Transverse colon (tissue), 4 donors: ENCODE measurements around the gene RPS6KA5.

ENCODE experiments used
- EP300 ChIP-seq: sonication (generic); formaldehyde crosslinking; IDR thresholded peaks from one replicate; pipeline ENCODE4 v1.6.1; 2017; ENCODE audit warnings: antibody characterized with exemption, low read depth
- POLR2A ChIP-seq: fragments of 450-650 bp; IDR thresholded peaks from one replicate; pipeline ENCODE4 v1.6.1; 2016; ENCODE audit warnings: antibody characterized with exemption, mild to moderate bottlenecking, moderate library complexity
- POLR2AphosphoS5 ChIP-seq, 3 donors: sonication (generic); formaldehyde crosslinking; IDR thresholded peaks; one replicate each; pipeline ENCODE4 v1.6.1; 2016; ENCODE audit warnings: antibody characterized with exemption in 3 of 3
- TF ChIP-seq, protein P1 (sequence below), 5 experiments: fragments of 200-600 bp in 3 of 5; fragments of 450-650 bp in 2 of 5; sonication (generic) in 3 of 5; IDR thresholded peaks; 1 replicate in 2 of 5; 2 replicates in 3 of 5; pipeline ENCODE4 v1.5.1; 2016 to 2017; ENCODE audit warnings: antibody characterized with exemption in 5 of 5, inconsistent platforms in 3 of 5, mild to moderate bottlenecking in 2 of 5, moderate library complexity in 1 of 5

GRCh38 chr14:91040545-91040944, 19.9 kb downstream of the RPS6KA5 start:
- TF ChIP-seq, protein P1, sequence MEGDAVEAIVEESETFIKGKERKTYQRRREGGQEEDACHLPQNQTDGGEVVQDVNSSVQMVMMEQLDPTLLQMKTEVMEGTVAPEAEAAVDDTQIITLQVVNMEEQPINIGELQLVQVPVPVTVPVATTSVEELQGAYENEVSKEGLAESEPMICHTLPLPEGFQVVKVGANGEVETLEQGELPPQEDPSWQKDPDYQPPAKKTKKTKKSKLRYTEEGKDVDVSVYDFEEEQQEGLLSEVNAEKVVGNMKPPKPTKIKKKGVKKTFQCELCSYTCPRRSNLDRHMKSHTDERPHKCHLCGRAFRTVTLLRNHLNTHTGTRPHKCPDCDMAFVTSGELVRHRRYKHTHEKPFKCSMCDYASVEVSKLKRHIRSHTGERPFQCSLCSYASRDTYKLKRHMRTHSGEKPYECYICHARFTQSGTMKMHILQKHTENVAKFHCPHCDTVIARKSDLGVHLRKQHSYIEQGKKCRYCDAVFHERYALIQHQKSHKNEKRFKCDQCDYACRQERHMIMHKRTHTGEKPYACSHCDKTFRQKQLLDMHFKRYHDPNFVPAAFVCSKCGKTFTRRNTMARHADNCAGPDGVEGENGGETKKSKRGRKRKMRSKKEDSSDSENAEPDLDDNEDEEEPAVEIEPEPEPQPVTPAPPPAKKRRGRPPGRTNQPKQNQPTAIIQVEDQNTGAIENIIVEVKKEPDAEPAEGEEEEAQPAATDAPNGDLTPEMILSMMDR (IDR thresholded peaks at IDR 0.05) = no peak
- TF ChIP-seq EP300 (no peak), POLR2AphosphoS5 (IDR thresholded peaks at IDR 0.05) (no peak), POLR2A (no peak)
